ENCODE measurements around the gene FANCC.

- TF ChIP-seq SP1 (IDR thresholded peaks at IDR 0.05) (no peak), ZBTB33 (IDR thresholded peaks at IDR 0.05) (no peak), CTCF (IDR thresholded peaks at IDR 0.05; ENCODE audit: low read depth, low read length, missing input control) (no peak), YY1 (IDR thresholded peaks at IDR 0.05) (no peak), NR2F2 (IDR thresholded peaks at IDR 0.05) (no peak), HNF4G (IDR thresholded peaks at IDR 0.05) (no peak), FOXA1 (IDR thresholded peaks at IDR 0.05) (no peak), RAD21 (IDR thresholded peaks at IDR 0.05) (no peak), TAF1 (conservative IDR thresholded peaks at IDR 0.05) (no peak), REST (IDR thresholded peaks at IDR 0.05) (no peak), GABPA (IDR thresholded peaks at IDR 0.05 in 1 of 2, conservative IDR thresholded peaks at IDR 0.05 in 1 of 2) (no peak), JUND (IDR thresholded peaks at IDR 0.05) (no peak)
- TF ChIP-seq, protein P1, sequence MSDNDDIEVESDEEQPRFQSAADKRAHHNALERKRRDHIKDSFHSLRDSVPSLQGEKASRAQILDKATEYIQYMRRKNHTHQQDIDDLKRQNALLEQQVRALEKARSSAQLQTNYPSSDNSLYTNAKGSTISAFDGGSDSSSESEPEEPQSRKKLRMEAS (IDR thresholded peaks at IDR 0.05): no peak
- TF ChIP-seq, protein P2, sequence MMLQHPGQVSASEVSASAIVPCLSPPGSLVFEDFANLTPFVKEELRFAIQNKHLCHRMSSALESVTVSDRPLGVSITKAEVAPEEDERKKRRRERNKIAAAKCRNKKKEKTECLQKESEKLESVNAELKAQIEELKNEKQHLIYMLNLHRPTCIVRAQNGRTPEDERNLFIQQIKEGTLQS (IDR thresholded peaks at IDR 0.05): no peak
Observed at GRCh38 chr9:95185956-95186355, 131.6 kb downstream of the FANCC start.

Data from liver (tissue), 3 donors.